DOHH2 (cell line): ENCODE results near the gene LBH.

ENCODE experiments used
- H3F3A ChIP-seq: fragments of 200-600 bp; sonication (generic), shearing (Covaris generic); 2 replicates; pipeline ENCODE4 v1.6.0; 2016; ENCODE audit warnings: antibody characterized with exemption, mild to moderate bottlenecking; ENCODE audit not compliant: control insufficient read depth, insufficient read depth
- H3K27ac ChIP-seq: fragments of 200-600 bp; sonication (generic); 2 replicates; pipeline ENCODE4 v1.5.1; 2014; ENCODE audit warnings: low read depth, mild to moderate bottlenecking, low read length, moderate library complexity
- H3K27me3 ChIP-seq: fragments of 200-600 bp; sonication (generic); 2 replicates; pipeline ENCODE4 v1.6.1; 2014; ENCODE audit warnings: mild to moderate bottlenecking, low read length, mixed read lengths; ENCODE audit not compliant: control insufficient read depth
- H3K36me3 ChIP-seq: fragments of 200-600 bp; sonication (generic); 2 replicates; pipeline ENCODE4 v1.6.1; 2014; ENCODE audit warnings: mild to moderate bottlenecking, low read length, moderate library complexity, mixed read lengths; ENCODE audit not compliant: control insufficient read depth
- H3K4me1 ChIP-seq: fragments of 200-600 bp; sonication (generic); 2 replicates; pipeline ENCODE4 v1.6.1; 2014; ENCODE audit warnings: mild to moderate bottlenecking, low read length, mixed read lengths; ENCODE audit not compliant: control insufficient read depth
- H3K4me2 ChIP-seq: fragments of 200-600 bp; sonication (generic); 2 replicates; pipeline ENCODE4 v1.6.0; 2014; ENCODE audit warnings: mild to moderate bottlenecking, low read length, moderate library complexity
- H3K4me3 ChIP-seq: fragments of 200-600 bp; sonication (generic); 2 replicates; pipeline ENCODE4 v1.5.1; 2014; ENCODE audit warnings: mild to moderate bottlenecking, low read length, mixed read lengths
- H3K79me2 ChIP-seq: fragments of 200-600 bp; sonication (generic); 2 replicates; pipeline ENCODE4 v1.6.1; 2014; ENCODE audit warnings: mild to moderate bottlenecking, low read length, mixed read lengths; ENCODE audit not compliant: control insufficient read depth
- H3K9me2 ChIP-seq: fragments of 200-600 bp; sonication (generic); replicated peaks from 2 replicates; pipeline ENCODE4 v1.6.1; 2014; ENCODE audit warnings: mild to moderate bottlenecking, low read length, mixed read lengths; ENCODE audit not compliant: control insufficient read depth
- H3K9me3 ChIP-seq: fragments of 200-600 bp; sonication (generic); 2 replicates; pipeline ENCODE4 v1.6.1; 2014; ENCODE audit warnings: antibody characterized with exemption, low read length, mixed read lengths; ENCODE audit not compliant: control insufficient read depth, insufficient read depth
- H4K20me1 ChIP-seq: fragments of 200-600 bp; sonication (generic); 2 replicates; pipeline ENCODE4 v1.6.0; 2014; ENCODE audit warnings: low read depth, mild to moderate bottlenecking, antibody characterized with exemption, low read length, moderate library complexity; ENCODE audit not compliant: control insufficient read depth, insufficient read depth
- EZH2phosphoT487 ChIP-seq: fragments of 200-600 bp; sonication (generic); IDR thresholded peaks from 2 replicates; pipeline ENCODE4 v1.6.1; 2017; ENCODE audit warnings: borderline replicate concordance, mild to moderate bottlenecking, antibody characterized with exemption, low read length, moderate library complexity, mixed read lengths
- TF ChIP-seq, protein P1 (sequence below): fragments of 200-600 bp; sonication (generic); IDR thresholded peaks from one replicate; pipeline ENCODE4 v1.5.1; 2014; ENCODE audit warnings: antibody characterized with exemption, mild to moderate bottlenecking, low read depth, low read length; ENCODE audit not compliant: poor library complexity, severe bottlenecking

The LBH gene

DNA sequence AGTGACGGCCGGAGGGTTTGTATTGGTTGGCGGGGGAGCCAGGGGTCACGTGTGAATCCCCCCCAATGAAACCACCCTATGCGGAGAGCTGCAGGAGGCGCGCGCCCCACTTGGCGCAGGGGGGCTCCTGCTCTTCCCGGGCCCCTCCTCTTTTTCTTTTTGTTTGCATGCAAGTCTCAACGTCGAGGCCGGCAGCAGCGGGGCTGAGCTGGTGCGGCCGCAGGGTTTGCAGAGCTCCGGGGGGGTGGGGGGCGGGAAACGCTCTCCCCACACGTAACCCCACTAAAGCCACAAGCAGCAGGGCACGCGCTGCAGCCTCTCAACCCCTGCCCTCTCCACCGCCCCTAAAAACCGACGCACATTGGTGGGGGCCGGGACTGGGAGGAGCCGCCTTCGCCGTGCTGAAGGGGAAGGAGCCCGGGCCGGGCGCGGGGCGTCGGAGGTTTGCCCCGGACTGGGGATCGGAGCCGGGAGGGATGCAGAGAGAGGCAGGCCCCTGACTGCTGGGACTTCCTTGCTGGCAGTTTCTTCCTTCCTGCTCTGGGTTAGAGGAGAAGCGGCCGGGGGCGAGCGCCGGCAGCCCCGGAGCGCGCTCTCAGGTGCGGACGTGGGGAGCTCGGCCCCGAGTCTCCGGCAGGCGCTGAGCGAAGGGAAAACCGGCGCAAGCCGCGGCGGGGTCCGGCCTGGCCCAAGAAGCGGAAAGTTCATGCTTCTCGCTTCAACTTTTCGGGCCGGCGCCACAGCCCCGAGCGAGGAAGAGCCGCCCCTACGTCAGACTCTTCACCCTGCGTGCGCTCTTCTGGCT is 864 bp downstream of the LBH start:
- peaks cover 30% of the 10 kb centered on the region for H3K27me3 ChIP-seq
- peaks cover 3% of the 10 kb centered on the region for H3K36me3 ChIP-seq
- no peaks in the 10 kb centered on the region for H3F3A ChIP-seq
- peaks cover 8% of the 10 kb centered on the region for H3K79me2 ChIP-seq
- H3K4me1 ChIP-seq = peaks cover 31% of the 10 kb centered on the region
- peaks cover 3% of the 10 kb centered on the region; the same call in 1 of the 2 replicates for H4K20me1 ChIP-seq
- no peak for TF ChIP-seq EZH2phosphoT487
- TF ChIP-seq, protein P1, sequence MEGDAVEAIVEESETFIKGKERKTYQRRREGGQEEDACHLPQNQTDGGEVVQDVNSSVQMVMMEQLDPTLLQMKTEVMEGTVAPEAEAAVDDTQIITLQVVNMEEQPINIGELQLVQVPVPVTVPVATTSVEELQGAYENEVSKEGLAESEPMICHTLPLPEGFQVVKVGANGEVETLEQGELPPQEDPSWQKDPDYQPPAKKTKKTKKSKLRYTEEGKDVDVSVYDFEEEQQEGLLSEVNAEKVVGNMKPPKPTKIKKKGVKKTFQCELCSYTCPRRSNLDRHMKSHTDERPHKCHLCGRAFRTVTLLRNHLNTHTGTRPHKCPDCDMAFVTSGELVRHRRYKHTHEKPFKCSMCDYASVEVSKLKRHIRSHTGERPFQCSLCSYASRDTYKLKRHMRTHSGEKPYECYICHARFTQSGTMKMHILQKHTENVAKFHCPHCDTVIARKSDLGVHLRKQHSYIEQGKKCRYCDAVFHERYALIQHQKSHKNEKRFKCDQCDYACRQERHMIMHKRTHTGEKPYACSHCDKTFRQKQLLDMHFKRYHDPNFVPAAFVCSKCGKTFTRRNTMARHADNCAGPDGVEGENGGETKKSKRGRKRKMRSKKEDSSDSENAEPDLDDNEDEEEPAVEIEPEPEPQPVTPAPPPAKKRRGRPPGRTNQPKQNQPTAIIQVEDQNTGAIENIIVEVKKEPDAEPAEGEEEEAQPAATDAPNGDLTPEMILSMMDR = no peak
- H3K4me2 ChIP-seq = peak overlapping the region; percentile 81
- H3K4me3 ChIP-seq = peak overlapping the region; percentile 87
- H3K27ac ChIP-seq = peak overlapping the region; percentile 63
- no peaks in the 10 kb centered on the region for H3K9me2 ChIP-seq
- H3K9me3 ChIP-seq = no peaks in the 10 kb centered on the region

DNA sequence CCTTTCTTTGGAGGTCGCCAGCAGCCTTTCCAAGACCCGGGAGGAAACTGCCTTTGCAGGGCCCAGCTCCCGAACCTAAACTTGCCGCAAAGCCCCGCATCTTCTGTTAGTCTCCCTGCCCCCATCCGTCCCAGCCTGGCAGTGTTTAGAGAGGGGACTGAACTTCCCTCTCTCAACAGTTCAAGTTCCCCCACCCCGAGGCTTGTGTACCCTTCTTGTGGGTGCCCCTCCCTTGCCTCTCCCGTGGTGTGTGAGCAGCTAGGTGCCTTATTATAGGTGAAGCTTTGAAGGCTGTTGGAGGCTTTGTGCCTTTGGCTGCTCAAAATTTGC is 1.4 kb downstream of the LBH start:
- Histone ChIP-seq H3K27me3 (peaks cover 30% of the 10 kb centered on the region), H4K20me1 (peaks cover 3% of the 10 kb centered on the region; the same call in 1 of the 2 replicates), H3K27ac (peak overlapping the region; percentile 49; the same call in 1 of the 2 replicates), H3K36me3 (peaks cover 3% of the 10 kb centered on the region), H3F3A (no peaks in the 10 kb centered on the region), H3K9me3 (no peaks in the 10 kb centered on the region), H3K4me2 (peak overlapping the region; percentile 81), H3K4me1 (peaks cover 31% of the 10 kb centered on the region), H3K9me2 (no peaks in the 10 kb centered on the region), H3K79me2 (peaks cover 8% of the 10 kb centered on the region), H3K4me3 (peak overlapping the region; percentile 87)
- TF ChIP-seq EZH2phosphoT487 = 0 out of 2 replicates have a peak, but pooled peaks have one; percentile 26
- TF ChIP-seq, protein P1 = no peak

DNA sequence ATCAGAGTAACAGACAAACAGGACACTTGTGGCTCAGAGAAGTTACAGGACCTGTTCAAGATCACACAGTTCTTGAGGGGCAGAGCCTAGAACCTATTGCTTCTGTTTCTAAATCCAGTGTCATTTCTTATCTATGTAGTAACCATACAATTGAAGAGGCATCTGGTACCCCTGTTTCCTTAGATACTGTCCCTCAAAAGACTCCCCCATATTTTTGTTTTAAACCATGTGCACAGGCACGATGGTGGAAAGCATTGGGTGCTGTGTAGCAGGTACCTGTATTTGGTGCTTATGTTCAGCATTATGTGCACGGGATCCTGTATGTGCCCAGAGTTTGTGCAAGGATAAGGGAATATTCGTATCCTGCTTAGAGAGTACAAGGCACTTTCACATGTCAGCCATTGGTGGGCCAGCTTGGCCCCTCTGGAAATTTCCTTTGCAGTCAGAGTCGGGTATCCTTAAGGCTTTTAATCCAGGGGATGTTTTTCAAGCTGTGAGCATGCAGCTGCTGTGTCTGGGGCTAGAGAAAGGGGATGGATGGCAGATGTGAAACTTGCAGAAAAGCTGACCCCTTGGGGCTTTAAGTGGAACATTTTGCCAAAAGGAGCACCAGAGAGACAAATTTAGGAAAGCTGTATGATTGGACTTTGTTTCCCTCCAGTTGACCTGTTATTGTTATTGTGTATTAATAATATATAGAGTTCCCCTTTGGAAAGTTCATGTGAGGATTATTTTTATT is 2.1 kb downstream of the LBH start:
- peak overlapping the region; percentile 87 for H3K4me3 ChIP-seq
- H3K9me2 ChIP-seq = no peaks in the 10 kb centered on the region
- peaks cover 31% of the 10 kb centered on the region for H3K4me1 ChIP-seq
- H3K27me3 ChIP-seq = peaks cover 30% of the 10 kb centered on the region
- H3K79me2 ChIP-seq = peaks cover 8% of the 10 kb centered on the region
- H3K27ac ChIP-seq = no peak overlapping the region
- TF ChIP-seq, protein P1 = no peak
- 0 out of 2 replicates have a peak, but pooled peaks have one; percentile 1 for TF ChIP-seq EZH2phosphoT487
- no peaks in the 10 kb centered on the region for H3F3A ChIP-seq
- H3K4me2 ChIP-seq = peak overlapping the region; percentile 81
- H3K9me3 ChIP-seq = no peaks in the 10 kb centered on the region
- peaks cover 3% of the 10 kb centered on the region; the same call in 1 of the 2 replicates for H4K20me1 ChIP-seq
- H3K36me3 ChIP-seq = peaks cover 3% of the 10 kb centered on the region
